NCI-H446 treated with DMSO at 0.1 percent for 48 hours (cell line): Measurements from ENCODE around the gene C3.
"Not testable (repeated sequence)": the region's sequence is repeated elsewhere in the genome, so short reads cannot be mapped to it uniquely, and the experiment has no call there.

ENCODE experiments used
- DNase-seq: peaks from one replicate; lab custom pipeline; 2025; lab: John Stamatoyannopoulos, UW

The C3 gene

DNA sequence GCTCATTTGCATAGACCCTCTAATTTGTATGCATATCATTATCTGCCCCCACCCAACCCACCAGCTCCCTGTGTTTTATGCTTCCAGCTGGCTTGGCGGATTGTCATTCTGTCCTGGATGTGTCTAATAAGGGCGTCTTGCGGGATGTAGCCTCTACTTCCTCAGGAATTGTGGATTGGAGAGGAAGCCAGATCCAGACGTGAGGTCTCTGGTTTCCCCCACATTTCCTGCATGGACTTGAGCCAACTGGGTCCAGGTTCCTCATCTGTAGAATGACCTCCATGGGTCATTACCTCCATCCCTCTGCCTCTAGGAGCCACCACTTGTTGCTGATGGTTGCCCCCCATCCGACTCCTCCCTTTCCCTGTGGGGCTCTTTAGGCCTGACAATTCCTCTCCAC is 57.7 kb downstream of the C3 start:
- DNase-seq: no peak

DNA sequence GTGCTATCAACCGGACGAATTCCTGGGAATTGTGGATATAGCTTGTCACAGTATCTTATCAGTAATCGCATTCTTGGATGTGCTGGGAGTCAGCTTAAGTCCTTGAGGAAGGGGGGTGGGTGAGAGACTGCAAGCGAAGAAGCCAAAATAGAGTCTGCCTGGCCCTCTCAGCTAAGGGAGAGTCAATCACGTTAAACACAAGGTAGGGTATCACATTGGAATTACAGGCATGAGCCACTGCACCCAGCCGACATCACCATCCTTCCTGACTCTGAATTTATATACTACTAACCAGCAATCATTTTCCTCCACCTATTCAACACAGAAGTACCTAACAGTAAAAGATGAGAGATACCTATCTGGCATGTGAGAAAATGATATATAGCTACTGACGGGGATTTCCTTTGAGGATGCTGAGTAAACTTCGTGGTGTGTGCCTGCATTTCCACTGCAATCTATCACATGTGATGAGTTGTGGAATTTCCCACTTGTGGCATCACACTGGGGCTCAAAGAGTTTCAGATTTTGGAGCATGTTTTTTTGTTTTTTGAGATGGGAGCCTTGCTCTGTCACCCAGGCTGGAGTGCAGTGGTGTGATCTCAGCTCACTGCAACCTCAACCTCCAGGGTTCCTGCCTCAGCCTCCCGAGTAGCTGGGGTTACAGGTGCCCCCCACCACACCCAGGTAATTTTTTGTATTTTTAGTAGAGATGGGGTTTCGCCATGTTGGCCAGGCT is 58.8 kb downstream of the C3 start:
- DNase-seq: not testable (repeated sequence)

DNA sequence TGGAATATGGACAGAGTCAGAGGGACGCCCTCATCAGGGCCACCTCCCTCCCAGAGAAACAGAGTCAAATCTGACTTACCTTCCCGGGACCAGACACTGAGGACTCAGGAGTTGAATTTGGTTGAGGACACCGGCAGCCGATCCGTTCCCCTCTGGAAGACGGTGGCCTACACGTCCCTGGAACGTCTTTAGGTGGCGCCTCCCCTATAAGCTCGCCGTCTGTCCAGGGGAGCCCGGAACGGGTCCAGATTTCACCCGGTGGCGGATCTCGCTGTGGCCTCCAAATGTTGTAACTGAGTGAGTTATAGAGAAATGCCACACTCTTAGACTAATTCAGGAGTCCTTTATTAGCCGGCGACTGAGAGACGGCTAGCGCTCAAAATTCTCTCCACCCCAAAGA is 59.5 kb downstream of the C3 start:
- no peak for DNase-seq

DNA sequence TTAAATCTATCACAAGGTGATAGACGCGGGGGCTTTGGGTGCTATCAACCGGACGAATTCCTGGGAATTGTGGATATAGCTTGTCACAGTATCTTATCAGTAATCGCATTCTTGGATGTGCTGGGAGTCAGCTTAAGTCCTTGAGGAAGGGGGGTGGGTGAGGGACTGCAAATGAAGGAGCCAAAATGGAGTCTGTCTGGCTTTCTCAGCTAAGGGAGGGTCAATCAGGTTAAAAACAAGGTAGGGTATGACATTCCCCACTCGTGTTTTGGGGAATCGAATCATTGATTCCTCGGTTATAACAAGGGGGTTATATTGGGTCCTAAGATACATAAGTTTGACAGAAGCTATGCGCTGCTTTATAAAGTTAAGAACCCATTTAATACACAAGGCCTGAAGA is 64.1 kb downstream of the C3 start:
- DNase-seq: not testable (repeated sequence)

DNA sequence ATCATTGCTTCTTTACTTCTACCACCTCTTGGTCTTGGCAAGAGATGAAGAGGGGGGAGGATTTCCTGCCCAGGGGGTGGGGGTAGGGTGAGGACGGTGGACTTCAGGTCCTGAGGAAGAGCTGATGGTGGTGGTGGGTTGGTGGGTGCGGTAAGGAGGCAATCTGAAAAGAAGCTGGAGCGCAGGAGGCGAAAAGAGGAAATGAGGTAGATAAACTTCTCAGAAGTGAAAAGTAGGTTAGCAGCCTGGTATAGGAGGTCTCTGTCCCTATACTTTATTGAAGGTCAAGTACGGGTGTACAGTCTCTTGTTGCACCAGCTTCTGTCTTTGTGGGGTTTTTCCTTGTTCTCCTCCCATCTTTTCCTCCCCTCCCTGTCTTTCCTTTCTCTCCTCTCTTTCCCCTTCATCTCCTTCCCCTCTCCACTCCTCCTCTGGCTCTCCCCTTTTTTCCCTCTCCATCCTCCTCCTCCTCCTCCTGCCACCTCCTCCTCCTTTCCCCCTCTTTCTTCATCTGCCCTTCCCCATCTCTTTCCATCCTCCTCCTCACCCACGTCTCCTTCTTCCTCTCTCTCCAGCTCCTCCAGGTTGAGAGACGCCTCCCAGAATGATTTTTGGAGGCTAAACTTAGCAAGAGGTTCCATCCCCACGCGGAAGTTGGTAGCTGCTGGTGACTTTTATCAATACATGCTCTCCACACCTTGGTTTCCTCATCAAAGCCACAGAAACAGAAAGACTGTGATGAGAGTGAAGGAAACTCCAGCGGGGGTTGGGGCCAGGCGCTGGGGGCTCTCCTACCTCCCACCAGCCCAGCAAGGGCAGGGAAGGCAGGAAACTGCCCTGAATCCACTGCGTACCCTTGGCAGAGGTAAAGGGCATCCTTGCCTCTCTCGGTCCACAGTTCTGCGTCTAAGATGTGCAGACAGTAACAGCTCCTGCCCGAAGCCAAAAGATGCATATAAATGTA is 65.8 kb downstream of the C3 start:
- DNase-seq: no peak

DNA sequence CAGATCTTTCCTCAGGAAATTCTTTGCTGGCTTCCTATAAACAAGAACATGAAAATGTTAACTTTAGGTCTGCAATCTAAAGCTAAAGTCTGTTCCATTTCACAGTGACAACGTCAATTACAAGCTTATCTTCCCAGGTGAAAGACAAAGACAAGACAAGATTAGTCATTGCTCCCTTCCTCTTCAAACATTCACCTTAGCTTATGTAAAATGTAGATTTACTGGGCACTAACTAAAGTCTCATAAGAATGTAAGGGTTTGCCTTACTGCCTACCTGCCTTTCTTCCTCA is 67.7 kb downstream of the C3 start:
- DNase-seq: no peak

DNA sequence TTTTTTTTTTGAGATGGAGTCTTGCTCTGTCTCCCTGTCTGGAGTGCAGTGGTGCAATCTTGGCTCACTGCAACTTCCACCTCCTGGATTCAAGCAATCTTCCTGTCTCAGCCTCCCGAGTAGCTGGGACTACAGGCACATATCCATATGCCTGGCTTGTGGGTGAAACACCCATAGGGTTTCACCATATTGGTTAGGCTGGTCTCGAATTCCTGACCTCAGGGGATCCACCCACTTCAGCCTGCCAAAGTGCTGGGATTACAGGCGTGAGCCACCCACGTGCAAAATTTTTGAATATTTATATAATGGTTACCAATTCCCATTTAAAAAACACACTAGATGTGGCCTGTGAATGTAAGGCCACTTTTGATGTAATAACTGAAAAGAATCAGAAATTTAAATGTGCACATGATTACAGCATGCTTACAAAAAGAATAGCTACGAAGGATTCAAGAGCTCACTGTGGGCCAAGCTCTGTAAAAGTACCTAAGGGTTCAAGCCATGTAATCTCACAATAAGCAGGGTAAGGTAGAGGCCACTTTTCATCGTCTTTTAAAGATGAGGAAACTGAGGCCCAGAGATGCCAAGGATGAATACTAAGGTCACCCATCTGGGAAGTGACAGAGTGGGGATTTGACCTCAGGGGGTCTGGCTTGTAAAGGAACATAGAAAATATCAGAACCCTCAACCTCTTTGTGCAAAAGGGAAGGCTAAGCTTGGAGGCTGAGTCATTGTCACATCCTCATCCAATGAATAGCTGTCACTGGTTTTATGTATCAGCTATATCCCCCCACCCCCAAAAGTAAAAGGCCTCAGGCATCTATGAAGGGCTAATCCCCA is 68.3 kb downstream of the C3 start:
- no peak for DNase-seq

DNA sequence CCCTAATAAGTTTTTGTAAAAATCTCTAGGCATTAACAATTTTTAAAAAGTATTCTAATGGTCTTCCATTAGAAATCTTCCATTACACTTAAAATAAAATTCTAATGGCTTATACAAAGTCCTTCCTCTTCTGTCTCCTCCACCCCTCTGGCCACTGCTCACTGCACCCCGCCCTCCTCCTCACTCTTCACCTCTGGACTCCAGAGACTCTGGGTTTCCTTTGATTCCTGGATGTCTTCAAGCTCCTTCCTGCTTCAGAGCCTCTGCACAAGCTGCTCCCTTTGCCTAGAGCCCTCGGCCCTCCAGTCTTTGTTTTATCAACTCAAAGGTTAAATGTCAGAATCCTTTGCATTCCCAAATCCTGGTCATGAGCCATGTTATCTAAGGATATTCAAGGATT is 71.3 kb downstream of the C3 start:
- no peak for DNase-seq

DNA sequence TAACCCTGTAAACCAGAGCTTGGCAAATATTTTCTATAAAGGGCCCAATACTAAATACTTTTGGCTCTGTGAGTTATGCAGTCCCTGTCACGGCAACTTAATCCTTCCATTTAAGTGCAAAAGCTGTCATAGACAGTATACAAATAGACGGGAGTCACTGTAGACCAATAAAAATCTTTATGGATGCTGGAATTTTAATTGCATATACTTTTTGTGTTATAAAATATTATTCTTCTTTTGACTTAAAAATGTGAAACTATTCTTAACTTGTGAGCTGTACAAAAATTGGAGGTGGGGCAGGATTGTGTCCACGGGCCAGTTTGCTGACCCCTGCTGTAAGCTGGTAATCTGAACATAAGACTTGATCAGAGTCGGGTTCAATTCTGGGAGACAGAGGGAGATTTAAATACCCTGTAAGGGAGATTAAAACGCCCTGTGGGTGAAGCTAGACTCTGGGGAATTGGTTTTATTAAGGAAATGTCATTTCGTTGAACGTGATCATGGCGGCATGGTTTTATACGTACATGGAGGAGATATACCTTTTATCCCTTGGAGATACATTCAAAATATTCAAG is 72.2 kb downstream of the C3 start:
- DNase-seq: no peak

DNA sequence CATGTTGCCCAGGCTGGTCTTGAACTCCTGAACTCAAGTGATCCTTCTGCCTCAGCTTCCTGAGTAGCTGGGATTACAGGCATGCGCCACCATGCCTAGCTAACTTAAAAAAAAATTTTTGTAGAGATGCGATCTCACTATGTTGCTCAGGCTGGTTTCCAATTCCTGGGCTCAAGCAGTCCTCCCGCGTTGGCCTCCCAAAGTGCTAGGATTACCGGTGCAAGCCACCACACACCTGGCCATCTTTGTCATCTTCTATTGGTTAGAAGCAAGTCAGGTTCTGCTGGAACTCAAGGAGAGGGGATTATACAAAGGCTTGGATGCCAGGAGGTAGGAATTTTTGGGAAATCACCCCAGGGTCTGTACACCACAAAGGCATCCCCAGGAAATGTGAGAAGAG is 75.7 kb downstream of the C3 start:
- no peak for DNase-seq

DNA sequence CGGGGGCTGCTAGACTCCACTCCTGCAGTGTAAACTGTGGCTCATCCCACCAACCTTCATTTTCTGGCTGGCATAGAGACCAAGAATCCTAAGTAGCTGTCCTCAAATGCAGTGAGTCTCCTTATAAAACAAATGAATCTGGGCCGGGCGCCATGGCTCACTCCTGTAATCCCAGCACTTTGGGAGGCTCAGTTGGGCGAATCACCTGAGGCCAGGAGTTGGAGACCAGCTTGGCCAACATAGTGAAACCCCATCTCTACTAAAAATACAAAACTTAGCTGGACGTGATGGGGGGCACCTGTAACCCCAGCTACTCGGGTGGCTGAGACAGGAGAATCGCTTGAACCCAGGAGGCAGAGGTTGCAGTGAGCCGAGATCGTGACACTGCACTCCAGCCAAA is 80.1 kb downstream of the C3 start:
- DNase-seq: not testable (repeated sequence)

DNA sequence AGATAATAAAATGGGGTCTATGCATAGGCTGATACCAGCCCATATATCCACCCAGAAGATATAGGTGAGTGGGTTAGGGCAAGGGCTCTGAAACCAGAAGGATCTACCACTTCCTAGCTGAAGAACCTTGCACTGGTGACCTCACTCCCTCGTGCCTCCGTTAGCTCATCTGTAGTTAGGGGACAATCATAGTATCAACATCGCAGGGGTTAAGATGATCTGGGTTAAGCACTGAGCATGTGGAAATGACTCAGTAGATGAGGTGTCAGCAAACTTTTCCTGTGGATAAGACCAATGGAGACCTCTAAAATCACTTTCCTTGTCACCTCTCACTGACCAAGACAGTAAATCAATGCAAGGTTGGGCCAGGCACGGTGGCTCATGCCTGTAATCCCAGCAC is 81.0 kb downstream of the C3 start:
- no peak for DNase-seq

DNA sequence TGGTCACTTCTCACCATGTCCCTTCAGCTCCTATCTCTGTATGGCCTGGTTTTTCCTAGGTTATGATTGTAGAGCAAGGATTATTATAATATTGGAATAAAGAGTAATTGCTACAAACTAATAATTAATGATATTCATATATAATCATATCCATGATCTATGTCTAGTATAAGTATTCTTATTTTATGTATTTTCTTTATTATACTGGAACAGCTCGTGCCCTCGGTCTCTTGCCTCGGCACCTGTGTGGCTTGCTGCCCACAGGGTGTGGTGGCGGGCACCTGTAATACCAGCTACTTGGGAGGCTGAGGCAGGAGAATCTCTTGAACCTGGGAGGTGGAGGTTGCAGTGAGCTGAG is 87.0 kb downstream of the C3 start:
- not testable (repeated sequence) for DNase-seq

DNA sequence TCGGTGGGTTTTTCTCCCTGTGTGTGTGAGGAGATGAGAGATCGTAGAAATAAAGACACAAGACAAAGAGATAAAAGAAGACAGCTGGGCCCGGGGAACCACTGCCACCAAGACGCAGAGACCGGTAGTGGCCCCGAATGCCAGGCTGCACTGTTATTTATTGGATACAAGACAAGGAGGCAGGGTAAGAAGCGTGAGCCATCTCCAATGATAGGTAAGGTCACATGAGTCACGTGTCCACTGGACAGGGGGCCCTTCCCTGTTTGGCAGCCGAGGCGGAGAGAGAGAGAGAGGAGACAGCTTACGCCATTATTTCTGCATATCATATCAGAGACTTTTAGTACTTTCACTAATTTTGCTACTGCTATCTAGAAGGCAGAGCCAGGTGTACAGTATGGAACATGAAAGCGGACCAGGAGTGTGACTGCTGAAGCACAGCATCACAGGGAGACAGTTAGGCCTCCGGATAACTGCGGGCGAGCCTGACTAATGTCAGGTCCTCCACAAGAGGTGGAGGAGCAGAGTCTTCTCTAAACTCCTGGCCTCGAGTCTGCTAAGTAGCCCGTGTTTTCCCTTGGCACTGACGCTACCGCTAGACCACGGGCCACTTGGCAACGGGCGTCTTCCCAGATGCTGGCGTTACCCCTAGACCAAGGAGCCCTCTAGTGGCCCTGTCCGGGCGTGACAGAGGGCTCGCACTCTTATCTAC is 87.5 kb downstream of the C3 start:
- DNase-seq: not testable (repeated sequence)

DNA sequence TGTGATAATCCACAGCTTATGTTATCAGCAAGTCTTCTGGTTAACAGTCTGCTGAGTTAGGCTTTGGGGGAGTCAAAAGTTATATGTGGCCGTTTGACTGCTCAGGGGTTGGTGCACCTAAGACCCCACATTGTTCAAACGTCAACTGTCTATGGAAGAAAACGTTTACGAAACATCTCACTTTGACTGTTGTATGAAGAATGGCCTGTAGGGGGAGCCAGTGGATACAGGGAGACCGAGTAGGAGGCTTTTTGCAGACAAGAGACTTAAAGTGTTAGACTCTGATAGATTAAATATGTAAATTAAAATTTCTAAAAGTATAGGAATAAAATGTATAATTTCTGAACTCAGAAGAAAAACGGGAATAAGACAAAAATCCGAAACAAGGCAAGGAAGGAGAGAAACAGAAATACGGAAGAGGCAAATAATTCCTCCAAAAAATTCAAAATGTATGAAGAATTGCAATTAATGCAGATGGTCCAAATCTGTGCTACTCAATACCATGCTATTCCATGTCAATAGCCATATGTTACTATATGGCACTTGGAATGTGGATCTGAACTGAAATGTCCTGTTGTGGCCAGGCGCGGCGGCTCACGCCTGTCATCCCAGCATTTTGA is 88.3 kb downstream of the C3 start:
- DNase-seq: peak; percentile 3
